Glomerular endothelial cell (primary cell): ENCODE results near the gene TNFRSF1A. TPM values are rescaled to one million over a fixed set of nuclear protein-coding genes. Genes with fewer than 3 reads are reported as not detected.

Experiments used
- DNase-seq: peaks from one replicate; pipeline ENCODE4 v3.0.0-alpha.2; 2011; ENCODE audit warnings: low read depth, low spot score; ENCODE audit errors: extremely low read depth
- total RNA-seq: library from RNA; depleted of rRNA; stranded (reverse); fragments of >200 nt; gene quantifications from 2 replicates; pipeline ENCODE4 v1.2.3, GENCODE V29; 2015

TNFRSF1A gene
- total RNA-seq, 1 donor from 2014 or later = 204 TPM

DNA sequence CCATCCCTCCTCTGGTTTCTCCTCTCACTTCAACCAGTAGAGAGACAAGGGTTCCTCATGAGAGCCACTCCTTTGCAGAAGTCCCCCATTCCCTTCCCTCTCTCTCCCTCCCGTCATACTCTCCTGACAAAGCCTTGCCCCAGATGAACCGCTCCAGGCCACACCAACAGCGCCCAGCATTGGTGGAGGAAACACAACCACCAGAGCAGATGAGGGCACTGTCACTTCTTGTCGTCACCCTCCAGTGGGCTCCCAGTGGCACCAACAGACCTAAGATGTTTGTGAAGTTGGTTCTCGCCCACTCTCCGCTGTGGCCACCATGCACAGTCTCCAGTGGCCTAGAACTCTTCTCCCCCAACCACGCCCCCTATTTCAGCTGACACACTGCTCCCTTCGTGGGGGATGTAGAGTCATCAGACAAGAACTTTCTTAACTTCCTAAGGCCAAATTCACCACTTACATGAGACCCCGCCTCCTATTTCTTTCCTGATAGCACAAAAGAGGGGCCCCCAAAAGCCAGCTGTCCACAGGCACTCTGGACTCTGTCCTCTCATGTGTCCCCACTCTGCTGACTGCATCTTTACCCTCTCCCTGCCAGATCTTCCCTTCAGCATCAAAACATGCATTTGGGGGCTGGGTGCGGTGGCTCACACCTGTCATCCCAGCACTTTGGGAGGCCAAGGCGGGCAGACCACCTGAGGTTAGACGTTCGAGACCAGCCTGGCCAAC lies 60.6 kb downstream of the TNFRSF1A start:
- DNase-seq = no peak

DNA sequence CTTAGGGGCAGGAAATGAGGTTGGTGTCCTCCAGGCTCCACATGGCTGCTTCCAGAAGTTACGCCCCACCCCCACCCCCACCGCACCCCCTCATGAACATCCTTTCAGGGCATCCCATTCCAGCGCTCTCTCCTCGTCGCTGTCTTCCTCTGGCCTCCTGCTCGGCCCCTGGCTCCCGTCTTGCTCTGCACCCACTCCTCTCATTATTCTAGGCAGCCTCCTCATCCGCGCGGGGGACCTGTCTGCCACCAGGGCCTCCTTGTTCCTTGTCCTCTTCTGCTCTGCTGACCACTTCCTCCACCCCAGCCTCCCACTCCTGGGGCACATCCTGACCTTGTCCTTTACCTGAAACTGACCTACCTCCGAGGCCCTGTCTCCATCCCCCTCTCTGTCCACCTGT lies 61.2 kb downstream of the TNFRSF1A start:
- DNase-seq = no peak

DNA sequence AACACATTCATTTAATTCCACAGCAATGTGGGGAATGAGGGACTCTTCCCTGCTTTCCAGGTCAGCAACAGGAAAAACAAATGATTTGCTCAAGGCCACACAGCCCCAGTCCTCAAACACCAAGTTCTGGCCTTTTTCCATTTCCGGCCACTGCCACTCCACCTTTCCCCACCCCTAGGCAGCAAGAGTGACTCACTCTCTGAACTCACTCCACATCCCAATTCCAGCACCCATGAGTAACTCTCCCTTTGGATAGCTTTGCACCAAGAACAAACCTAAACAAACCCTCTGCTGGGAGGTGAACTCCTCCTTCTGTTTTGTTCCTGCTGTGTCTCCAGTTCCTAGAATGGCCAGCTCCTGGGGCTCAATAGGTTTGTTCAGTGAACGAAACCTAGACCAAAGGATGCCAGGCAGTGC lies 61.8 kb downstream of the TNFRSF1A start:
- DNase-seq = no peak

DNA sequence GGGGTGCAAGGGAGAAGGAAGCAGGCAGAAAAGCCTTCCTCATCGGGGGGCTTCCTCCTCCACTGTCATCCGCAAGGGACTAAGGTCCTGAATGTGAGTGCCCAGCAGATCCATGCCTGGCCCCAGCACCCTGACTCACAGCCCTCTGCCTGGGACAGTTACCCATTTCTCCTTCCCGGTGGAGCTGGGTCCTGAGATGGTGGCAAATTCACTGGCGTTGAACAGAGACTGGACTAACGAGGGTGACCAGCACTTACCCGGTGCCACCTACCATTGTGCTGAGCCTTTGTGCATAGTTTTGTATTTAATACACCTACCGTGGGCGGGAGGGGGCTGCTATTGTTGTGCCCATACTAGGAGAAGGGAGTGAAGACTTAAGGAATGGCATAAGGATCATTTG lies 62.2 kb downstream of the TNFRSF1A start:
- no peak for DNase-seq

DNA sequence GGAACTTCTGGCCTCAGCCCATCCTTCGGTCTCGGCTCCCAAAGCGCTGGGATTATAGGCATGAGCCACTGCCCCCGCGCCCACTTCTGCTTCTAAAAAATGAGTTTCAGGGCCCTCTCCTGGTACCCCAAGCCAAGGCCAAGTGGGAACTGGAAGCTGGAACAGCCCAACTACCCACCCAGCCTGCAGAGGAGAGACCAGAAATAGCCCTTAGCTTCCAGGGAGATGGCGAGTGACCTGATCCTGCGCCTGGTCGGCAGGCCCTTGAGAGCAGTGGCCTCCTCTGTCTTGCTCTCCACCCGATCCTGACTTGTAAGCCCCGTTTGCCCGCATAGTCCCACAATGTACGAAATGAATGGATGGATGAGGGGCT lies 62.6 kb downstream of the TNFRSF1A start:
- no peak for DNase-seq

Other genes with a start within 250 kb of the TNFRSF1A start
- 519 and 1,804 TPM in 2 replicates for gene VWF, start 217.4 kb downstream of the TNFRSF1A start, total RNA-seq
- gene CD9, start 141.7 kb downstream of the TNFRSF1A start, total RNA-seq = 555 and 1,509 TPM in 2 replicates
- gene PLEKHG6, start 31.4 kb downstream of the TNFRSF1A start, total RNA-seq = not detected in 2 replicates
- gene SCNN1A, start 33.5 kb upstream of the TNFRSF1A start, total RNA-seq = 0.24 TPM in 1 of 2 replicates, not detected in the other
- gene LTBR, start 42.1 kb upstream of the TNFRSF1A start, total RNA-seq = 177 and 186 TPM in 2 replicates
- gene CD27, start 102.9 kb upstream of the TNFRSF1A start, total RNA-seq = 0.53 TPM in 1 of 2 replicates, not detected in the other
- gene TAPBPL, start 110.0 kb upstream of the TNFRSF1A start, total RNA-seq = 32.8 and 38.7 TPM in 2 replicates
- gene VAMP1, start 128.6 kb upstream of the TNFRSF1A start, total RNA-seq = 1.8 and 7.2 TPM in 2 replicates
- 76.3 and 86.1 TPM in 2 replicates for gene MRPL51, start 151.2 kb upstream of the TNFRSF1A start, total RNA-seq
- 37.3 and 45.0 TPM in 2 replicates for gene NCAPD2, start 152.0 kb upstream of the TNFRSF1A start, total RNA-seq
- gene GAPDH, start 192.4 kb upstream of the TNFRSF1A start, total RNA-seq = 4,807 and 5,799 TPM in 2 replicates
- 26.7 and 30.5 TPM in 2 replicates for gene IFFO1, start 214.0 kb upstream of the TNFRSF1A start, total RNA-seq
- 29.7 and 46.9 TPM in 2 replicates for gene NOP2, start 226.2 kb upstream of the TNFRSF1A start, total RNA-seq